ENCODE data around the gene CCDC60.

The CCDC60 gene

GRCh38 chr12:119440803-119441360 lies 106.4 kb downstream of the CCDC60 start:
- Mint-ChIP-seq H3K9me3 (no peaks in the 10 kb centered on the region), H3K36me3 (ENCODE audit: low read depth) (no peaks in the 10 kb centered on the region), H3K4me1 (peaks cover 4% of the 10 kb centered on the region), H3K4me3 (no peak overlapping the region), H3K27ac (no peak overlapping the region), H3K27me3 (ENCODE audit: low read depth) (peaks cover 16% of the 10 kb centered on the region)
- TF ChIP-seq CTCF (IDR thresholded peaks at IDR 0.05; ENCODE audit: unreplicated experiment in 3 of 3) = no peak

- TF ChIP-seq CTCF (IDR thresholded peaks at IDR 0.05; ENCODE audit: unreplicated experiment in 3 of 3) = peak; percentile 52 to 67 (median 64)
- Mint-ChIP-seq H3K4me1 (peaks cover 4% of the 10 kb centered on the region), H3K4me3 (peak overlapping the region in 1 of 3 experiments; percentile 55), H3K36me3 (ENCODE audit: low read depth) (no peaks in the 10 kb centered on the region), H3K9me3 (no peaks in the 10 kb centered on the region), H3K27ac (no peak overlapping the region), H3K27me3 (ENCODE audit: low read depth) (peaks cover 19% of the 10 kb centered on the region)
These were observed 110.0 kb downstream of the CCDC60 start for GRCh38 chr12:119444462-119445044.

GRCh38 chr12:119446459-119446858 lies 111.9 kb downstream of the CCDC60 start:
- no peak overlapping the region for H3K4me3 Mint-ChIP-seq
- H3K9me3 Mint-ChIP-seq = no peaks in the 10 kb centered on the region
- H3K27me3 Mint-ChIP-seq (ENCODE audit: low read depth) = peaks cover 16% of the 10 kb centered on the region
- no peak overlapping the region for H3K27ac Mint-ChIP-seq
- H3K36me3 Mint-ChIP-seq (ENCODE audit: low read depth) = no peaks in the 10 kb centered on the region
- H3K4me1 Mint-ChIP-seq = no peaks in the 10 kb centered on the region
- TF ChIP-seq CTCF (IDR thresholded peaks at IDR 0.05; ENCODE audit: unreplicated experiment in 3 of 3) = no peak

GRCh38 chr12:119447126-119447525 lies 112.6 kb downstream of the CCDC60 start:
- H3K9me3 Mint-ChIP-seq = no peaks in the 10 kb centered on the region
- no peak overlapping the region for H3K27ac Mint-ChIP-seq
- H3K4me3 Mint-ChIP-seq = no peak overlapping the region
- TF ChIP-seq CTCF (IDR thresholded peaks at IDR 0.05; ENCODE audit: unreplicated experiment in 3 of 3) = no peak
- H3K36me3 Mint-ChIP-seq (ENCODE audit: low read depth) = no peaks in the 10 kb centered on the region
- H3K27me3 Mint-ChIP-seq (ENCODE audit: low read depth) = peaks cover 15% of the 10 kb centered on the region
- no peaks in the 10 kb centered on the region for H3K4me1 Mint-ChIP-seq

- no peak for TF ChIP-seq CTCF (IDR thresholded peaks at IDR 0.05; ENCODE audit: unreplicated experiment in 3 of 3)
- H3K27me3 Mint-ChIP-seq (ENCODE audit: low read depth) = peaks cover 15% of the 10 kb centered on the region
- no peak overlapping the region for H3K4me3 Mint-ChIP-seq
- no peaks in the 10 kb centered on the region for H3K9me3 Mint-ChIP-seq
- H3K4me1 Mint-ChIP-seq = no peaks in the 10 kb centered on the region
- H3K36me3 Mint-ChIP-seq (ENCODE audit: low read depth) = no peaks in the 10 kb centered on the region
- no peak overlapping the region for H3K27ac Mint-ChIP-seq
These were observed 113.1 kb downstream of the CCDC60 start for GRCh38 chr12:119447618-119448017.

- Mint-ChIP-seq H3K27ac (no peak overlapping the region), H3K9me3 (no peaks in the 10 kb centered on the region), H3K4me1 (no peaks in the 10 kb centered on the region), H3K36me3 (ENCODE audit: low read depth) (no peaks in the 10 kb centered on the region), H3K27me3 (ENCODE audit: low read depth) (peaks cover 20% of the 10 kb centered on the region), H3K4me3 (no peak overlapping the region)
- TF ChIP-seq CTCF (IDR thresholded peaks at IDR 0.05; ENCODE audit: unreplicated experiment in 3 of 3) = no peak
These were observed 114.1 kb downstream of the CCDC60 start for GRCh38 chr12:119448611-119449131.
